ENCODE results near the gene SMARCAL1. TPM values are rescaled to one million over a fixed set of nuclear protein-coding genes. Genes with fewer than 3 reads are reported as not detected.

SMARCAL1 gene
- total RNA-seq, result 10 to 100 TPM; 14.0 to 17.2 TPM

DNA sequence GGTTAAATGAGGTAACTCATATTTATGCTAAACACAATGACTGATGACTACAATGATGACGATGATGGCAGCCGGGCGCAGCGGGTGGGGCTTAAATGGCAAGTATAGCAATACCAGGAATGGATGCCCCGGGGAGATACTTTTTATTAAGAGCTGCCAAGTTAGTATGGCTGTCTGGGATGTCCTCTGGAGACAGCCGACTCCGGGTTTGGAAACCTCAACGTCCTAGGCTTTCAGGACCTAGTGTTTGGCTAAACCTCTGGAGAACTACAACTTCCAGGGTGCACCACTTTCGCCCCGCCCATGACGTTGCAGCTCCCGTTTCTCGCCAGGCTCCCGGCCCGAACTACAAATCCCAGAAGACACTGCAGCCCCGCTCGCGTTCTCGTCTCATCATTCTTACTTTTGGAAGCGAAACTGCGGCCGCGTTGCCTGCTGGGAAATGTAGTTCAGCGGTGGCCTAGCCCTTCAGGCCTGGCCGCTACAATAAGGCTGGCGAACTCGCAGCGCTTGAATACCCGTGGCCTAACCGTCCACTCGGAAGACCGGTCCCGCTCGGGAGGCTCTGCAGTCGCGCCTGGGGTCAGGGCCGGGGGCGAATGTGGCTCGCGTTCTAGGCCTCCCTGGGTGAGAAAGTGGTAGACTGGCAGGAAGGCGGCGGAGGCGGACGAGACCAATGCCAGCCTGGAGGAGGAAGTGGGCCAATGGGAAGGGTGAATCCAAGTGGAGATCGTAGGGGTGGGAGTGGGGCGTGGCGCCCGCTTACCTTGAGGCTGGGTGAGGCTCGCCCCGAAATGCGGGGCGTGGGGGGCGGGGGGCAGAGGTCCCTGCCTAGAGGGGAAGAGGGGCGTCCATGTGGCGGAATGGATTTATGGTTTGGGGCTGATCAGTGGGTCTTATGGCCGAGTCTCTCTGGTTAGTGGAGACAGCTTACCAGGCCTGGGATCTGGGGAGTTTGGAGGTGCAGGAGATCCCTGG lies at the start of gene SMARCAL1:
SMARCAL1 (plus strand) TSS at position 463 of the 978 bp plus-strand sequence. CDS start 2,221 bp downstream, outside the sequence.

GRCh38 chr2:216371721-216372702 lies 40.3 kb upstream of the SMARCAL1 start, which contains the start of gene MARCHF4:
TSS of gene MARCHF4 (minus strand) at chr2:216372483. CDS start at chr2:216370260, 2,223 bp downstream.

DNA sequence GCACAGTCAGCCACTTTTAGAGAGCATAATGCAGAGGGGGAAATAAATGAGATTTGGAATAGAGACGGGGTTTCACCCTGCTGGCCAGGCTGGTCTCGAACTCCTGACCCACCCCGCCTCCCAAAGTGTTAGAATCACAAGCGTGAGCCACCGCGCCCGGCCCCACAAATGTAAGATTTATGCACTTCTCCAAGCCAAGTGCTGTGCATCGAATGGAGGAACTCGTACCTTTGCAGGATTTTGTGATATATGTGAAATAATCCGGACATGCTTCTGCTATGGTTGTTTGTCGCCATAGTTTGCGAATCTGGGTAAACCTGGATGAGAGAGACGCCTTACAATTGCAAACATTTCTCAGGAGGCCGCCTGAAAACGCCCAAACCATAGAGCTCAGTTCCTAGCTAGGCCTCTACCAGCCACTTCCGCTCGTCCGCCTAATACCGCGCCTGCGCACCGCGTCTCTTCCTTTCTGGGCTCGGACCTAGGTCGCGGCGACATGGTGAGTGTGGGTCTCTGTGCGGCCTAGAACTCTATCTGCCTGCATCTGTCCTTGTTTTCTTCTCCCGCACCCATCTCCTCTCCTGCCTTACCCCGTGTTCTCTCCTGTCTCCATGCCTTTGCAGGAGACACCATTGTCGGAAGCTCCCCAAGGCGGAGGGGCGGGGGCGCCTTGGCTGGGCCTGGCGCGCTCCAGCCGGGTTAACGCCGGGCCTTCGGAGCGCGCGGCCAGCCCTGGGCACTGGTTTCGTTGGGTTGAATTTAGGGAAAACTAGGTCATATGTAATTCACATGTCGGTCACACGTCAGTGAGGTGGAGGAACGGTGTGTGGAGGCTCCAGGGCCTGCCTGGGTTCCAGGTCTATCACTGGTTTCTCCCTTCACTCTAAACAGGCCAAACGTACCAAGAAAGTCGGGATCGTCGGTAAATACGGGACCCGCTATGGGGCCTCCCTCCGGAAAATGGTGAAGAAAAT lies 86.4 kb downstream of the SMARCAL1 start, which contains the start of gene RPL37A:
RPL37A (plus strand) TSS at position 466 of the 974 bp plus-strand sequence; CDS start at position 497, 31 bp downstream.

Other genes with a start within 250 kb of the SMARCAL1 start
- gene MARCHF4, start 40.0 kb upstream of the SMARCAL1 start, total RNA-seq, result not detected
- 100 to 1,000 TPM; 601 to 699 TPM for gene RPL37A, start 86.4 kb downstream of the SMARCAL1 start, total RNA-seq
- gene IGFBP2, start 220.9 kb downstream of the SMARCAL1 start, total RNA-seq, result under 1 TPM; 0.67 to 0.69 TPM